Breast epithelium (tissue), 3 donors: Measurements from ENCODE around the gene PTCD2.

Experiments used
- POLR2A ChIP-seq: fragments of 450-650 bp; IDR thresholded peaks from one replicate; pipeline ENCODE4 v1.6.1; 2016; ENCODE audit warnings: antibody characterized with exemption, mild to moderate bottlenecking, moderate library complexity
- POLR2AphosphoS5 ChIP-seq, 3 donors: sonication (generic); formaldehyde crosslinking; IDR thresholded peaks; one replicate each; pipeline ENCODE4 v1.6.1; 2017; ENCODE audit warnings: antibody characterized with exemption in 3 of 3
- TF ChIP-seq, protein P1 (sequence below), 3 donors: fragments of 450-650 bp; IDR thresholded peaks; one replicate each; pipeline ENCODE4 v1.5.1; 2016 to 2017; ENCODE audit warnings: antibody characterized with exemption in 3 of 3, mild to moderate bottlenecking in 3 of 3, moderate library complexity in 3 of 3

DNA sequence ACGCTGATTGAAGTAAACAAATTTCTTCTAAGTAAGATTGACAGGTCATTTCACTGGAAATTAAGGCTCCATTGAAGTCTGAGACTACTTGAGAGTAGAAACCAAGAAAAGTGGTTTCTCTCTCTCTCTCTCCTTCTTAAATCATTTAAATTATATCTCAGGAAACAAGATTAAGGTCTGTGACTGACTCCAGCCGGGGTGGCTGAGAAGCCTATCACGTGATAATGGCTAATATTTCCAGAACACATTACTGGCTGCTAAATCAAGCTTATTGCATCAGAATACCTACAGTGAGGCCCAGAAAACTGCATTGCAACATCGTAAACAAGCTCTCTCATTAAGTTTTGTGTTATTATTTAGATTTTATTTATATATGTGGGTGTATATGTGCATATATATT is 88.4 kb downstream of the PTCD2 start:
- TF ChIP-seq, protein P1, sequence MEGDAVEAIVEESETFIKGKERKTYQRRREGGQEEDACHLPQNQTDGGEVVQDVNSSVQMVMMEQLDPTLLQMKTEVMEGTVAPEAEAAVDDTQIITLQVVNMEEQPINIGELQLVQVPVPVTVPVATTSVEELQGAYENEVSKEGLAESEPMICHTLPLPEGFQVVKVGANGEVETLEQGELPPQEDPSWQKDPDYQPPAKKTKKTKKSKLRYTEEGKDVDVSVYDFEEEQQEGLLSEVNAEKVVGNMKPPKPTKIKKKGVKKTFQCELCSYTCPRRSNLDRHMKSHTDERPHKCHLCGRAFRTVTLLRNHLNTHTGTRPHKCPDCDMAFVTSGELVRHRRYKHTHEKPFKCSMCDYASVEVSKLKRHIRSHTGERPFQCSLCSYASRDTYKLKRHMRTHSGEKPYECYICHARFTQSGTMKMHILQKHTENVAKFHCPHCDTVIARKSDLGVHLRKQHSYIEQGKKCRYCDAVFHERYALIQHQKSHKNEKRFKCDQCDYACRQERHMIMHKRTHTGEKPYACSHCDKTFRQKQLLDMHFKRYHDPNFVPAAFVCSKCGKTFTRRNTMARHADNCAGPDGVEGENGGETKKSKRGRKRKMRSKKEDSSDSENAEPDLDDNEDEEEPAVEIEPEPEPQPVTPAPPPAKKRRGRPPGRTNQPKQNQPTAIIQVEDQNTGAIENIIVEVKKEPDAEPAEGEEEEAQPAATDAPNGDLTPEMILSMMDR (IDR thresholded peaks at IDR 0.05), result no peak
- TF ChIP-seq POLR2A, result no peak
- no peak for TF ChIP-seq POLR2AphosphoS5 (IDR thresholded peaks at IDR 0.05)
